Coronary artery (tissue), 2 donors: ENCODE results near the gene MED17.

Source experiments
- DNase-seq: peaks from one replicate; pipeline ENCODE4 v3.0.0-alpha.2; 2017; ENCODE audit warnings: low spot score
- H3K27ac ChIP-seq, 2 donors: fragments of 200-600 bp; sonication (generic); one replicate each; pipeline ENCODE4 v1.5.1; 2016 to 2019
- H3K4me3 ChIP-seq: fragments of 200-600 bp; sonication (generic); 2 replicates; pipeline ENCODE4 v1.5.1; 2016; ENCODE audit warnings: mild to moderate bottlenecking, moderate library complexity
- CTCF ChIP-seq: fragments of 200-600 bp; sonication (generic); IDR thresholded peaks from one replicate; pipeline ENCODE4 v1.5.1; 2019; ENCODE audit warnings: antibody characterized with exemption

MED17 gene

GRCh38 chr11:93796441-93797231, 12.6 kb downstream of the MED17 start:
- Histone ChIP-seq H3K27ac (no peak overlapping the region), H3K4me3 (no peak overlapping the region)
- DNase-seq = no peak
- TF ChIP-seq CTCF = no peak

- no peak for TF ChIP-seq CTCF
- no peak for DNase-seq
- Histone ChIP-seq H3K27ac (no peak overlapping the region), H3K4me3 (no peak overlapping the region)
Measured at GRCh38 chr11:93801366-93801765, 17.3 kb downstream of the MED17 start.

DNA sequence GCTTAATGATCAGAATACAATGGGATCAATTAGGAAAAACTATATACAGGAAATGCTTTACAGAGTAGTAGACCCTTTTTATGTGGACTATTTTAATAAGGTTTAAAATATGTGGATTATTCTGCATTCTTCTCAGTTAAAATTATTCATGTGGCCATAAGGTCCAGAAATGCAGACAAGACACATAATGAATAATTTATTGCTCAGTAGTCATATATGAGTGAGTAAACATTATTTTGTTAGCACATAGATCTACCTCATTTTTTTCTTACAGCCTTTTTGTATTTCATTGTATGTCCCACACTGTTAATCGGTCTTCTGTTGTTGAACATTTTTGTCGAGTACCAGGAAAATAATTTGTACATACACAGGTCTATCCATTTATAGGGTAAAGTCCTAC, 20.8 kb downstream of the MED17 start:
- Histone ChIP-seq H3K4me3 (no peak overlapping the region), H3K27ac (no peak overlapping the region)
- no peak for TF ChIP-seq CTCF
- no peak for DNase-seq

GRCh38 chr11:93807980-93808379, 23.9 kb downstream of the MED17 start:
- no peak for DNase-seq
- no peak for TF ChIP-seq CTCF
- Histone ChIP-seq H3K4me3 (no peak overlapping the region), H3K27ac (no peak overlapping the region)

DNA sequence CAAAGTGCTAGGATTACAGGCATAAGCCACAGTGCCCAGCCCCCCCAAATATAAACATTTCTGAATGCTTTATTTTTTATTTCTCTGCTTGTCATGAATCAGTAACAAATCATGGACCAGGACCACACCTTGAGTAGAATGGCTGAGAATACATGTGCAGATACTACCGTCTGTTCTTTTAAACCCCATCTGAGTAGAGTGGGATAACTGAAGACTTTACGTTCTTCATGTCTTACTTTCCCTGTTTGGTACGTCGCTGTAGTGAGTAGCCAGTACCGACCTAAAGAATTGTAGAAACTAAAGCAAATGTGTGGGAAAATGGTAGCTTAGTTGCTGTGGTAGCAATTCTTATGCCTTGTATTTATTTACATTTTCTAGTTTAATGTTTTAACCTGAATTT, 29.9 kb downstream of the MED17 start:
- no peak for DNase-seq
- no peak for TF ChIP-seq CTCF
- H3K27ac ChIP-seq = no peak overlapping the region
- H3K4me3 ChIP-seq = no peak overlapping the region

- Histone ChIP-seq H3K4me3 (no peak overlapping the region), H3K27ac (no peak overlapping the region)
- DNase-seq = no peak
- no peak for TF ChIP-seq CTCF
Measured at GRCh38 chr11:93814966-93815633, 31.0 kb downstream of the MED17 start.
